HepG2 (cell line): Measurements from ENCODE around the gene RRBP1. TPM values are rescaled to one million over a fixed set of nuclear protein-coding genes. Genes with fewer than 3 reads are reported as not detected.

Experiments used
- ARID3A ChIP-seq: IDR thresholded peaks from 2 replicates; pipeline ENCODE4 v1.6.1; 2012; ENCODE audit warnings: low read depth, low read length, improper control_type of control experiment
- FOSL2 ChIP-seq: sonication (generic); formaldehyde crosslinking; IDR thresholded peaks from 2 replicates; pipeline ENCODE4 v1.4.0; 2020; ENCODE audit warnings: missing genetic modification reagents
- FOXP4 ChIP-seq: sonication (generic); formaldehyde crosslinking; IDR thresholded peaks from 2 replicates; pipeline ENCODE4 v1.4.0; 2020; ENCODE audit warnings: missing genetic modification reagents
- JARID2 ChIP-seq: sonication (generic); formaldehyde crosslinking; IDR thresholded peaks from 2 replicates; pipeline ENCODE4 v1.8.1; 2023; ENCODE audit warnings: missing genetic modification reagents, inconsistent platforms; ENCODE audit not compliant: insufficient replicate concordance
- KDM5A ChIP-seq: fragments of 200-600 bp; sonication (generic); IDR thresholded peaks from 2 replicates; pipeline ENCODE4 v1.7.0; 2018; ENCODE audit warnings: antibody characterized with exemption, mild to moderate bottlenecking, low read length, borderline replicate concordance
- NR2F6 ChIP-seq, 2 experiments: IDR thresholded peaks; 2 replicates each; pipeline ENCODE4 v1.6.1; 2016; ENCODE audit warnings: antibody characterized with exemption in 1 of 2, mild to moderate bottlenecking in 1 of 2
- PHB2 ChIP-seq: fragments of 450-650 bp; IDR thresholded peaks from 2 replicates; pipeline ENCODE4 v1.6.1; 2018; ENCODE audit not compliant: partially characterized antibody
- PTBP1 ChIP-seq: fragments of 200-400 bp; formaldehyde crosslinking; IDR thresholded peaks from 2 replicates; pipeline ENCODE4 v1.6.1; 2018; ENCODE audit warnings: low read length, low read depth; ENCODE audit not compliant: poor library complexity, severe bottlenecking
- SRY ChIP-seq: sonication (generic); formaldehyde crosslinking; IDR thresholded peaks from 2 replicates; pipeline ENCODE4 v1.8.0; 2022; ENCODE audit warnings: mild to moderate bottlenecking, missing genetic modification reagents
- STAG1 ChIP-seq: sonication (generic); formaldehyde crosslinking; IDR thresholded peaks from 2 replicates; pipeline ENCODE4 v1.4.0; 2020; ENCODE audit warnings: missing genetic modification reagents
- TBP ChIP-seq: sonication (generic); formaldehyde crosslinking; IDR thresholded peaks from 2 replicates; pipeline ENCODE4 v1.5.0; 2020; ENCODE audit warnings: missing genetic modification reagents
- ZNF207 ChIP-seq: fragments of 450-650 bp; IDR thresholded peaks from 2 replicates; pipeline ENCODE4 v1.6.1; 2016; ENCODE audit warnings: antibody characterized with exemption, borderline replicate concordance
- ZNF230 ChIP-seq: sonication (generic); formaldehyde crosslinking; IDR thresholded peaks from 2 replicates; pipeline ENCODE4 v1.4.0; 2020; ENCODE audit warnings: mild to moderate bottlenecking, missing genetic modification reagents
- ZNF282 ChIP-seq: fragments of 450-650 bp; IDR thresholded peaks from 2 replicates; pipeline ENCODE4 v1.6.1; 2018; ENCODE audit not compliant: partially characterized antibody
- ZNF550 ChIP-seq: sonication (generic); formaldehyde crosslinking; IDR thresholded peaks from 2 replicates; pipeline ENCODE4 v1.4.0; 2020; ENCODE audit warnings: mild to moderate bottlenecking, missing genetic modification reagents, borderline replicate concordance
- ZNF670 ChIP-seq: sonication (generic); formaldehyde crosslinking; IDR thresholded peaks from 2 replicates; pipeline ENCODE4 v1.8.0; 2022; ENCODE audit warnings: mild to moderate bottlenecking, missing genetic modification reagents, borderline replicate concordance
- ZNF724P ChIP-seq: sonication (generic); formaldehyde crosslinking; IDR thresholded peaks from 2 replicates; pipeline ENCODE4 v1.8.0; 2022; ENCODE audit warnings: missing genetic modification reagents, borderline replicate concordance
- ZNF75D ChIP-seq: sonication (generic); formaldehyde crosslinking; IDR thresholded peaks from 2 replicates; pipeline ENCODE4 v1.8.1; 2023; ENCODE audit warnings: missing genetic modification reagents, mild to moderate bottlenecking, borderline replicate concordance
- ZNF766 ChIP-seq: sonication (generic); formaldehyde crosslinking; IDR thresholded peaks from 2 replicates; pipeline ENCODE4 v1.5.0; 2020; ENCODE audit warnings: missing genetic modification reagents, borderline replicate concordance
- ZSCAN12 ChIP-seq: sonication (generic); formaldehyde crosslinking; IDR thresholded peaks from 2 replicates; pipeline ENCODE4 v1.9.0; 2021; ENCODE audit warnings: mild to moderate bottlenecking, missing genetic modification reagents
- polyA plus RNA-seq, 8 experiments: library from polyadenylated mRNA; depleted of rRNA in 3 of 8; stranded (reverse) in 7 of 8; unstranded in 1 of 8; fragments of >200 nt; fragmentation: Illumina TruSeq in 4 of 8; extraction: Trizol in 4 of 8; gene quantifications; 2 replicates each; pipeline versions ENCODE4 v1.2.1 to v1.2.3, GENCODE V29; 2011 to 2016; ENCODE audit warnings: low read depth in 4 of 8, missing spikeins in 1 of 8, mixed read lengths in 1 of 8; ENCODE audit not compliant: insufficient read depth in 1 of 8
- total RNA-seq, 5 experiments: library from RNA; depleted of rRNA; stranded (reverse); fragments of >200 nt; fragmentation: Illumina TruSeq; extraction: Trizol; gene quantifications; 2 replicates each; pipeline ENCODE4 v1.2.3, GENCODE V29; 2016; ENCODE audit warnings: low read depth in 1 of 5
- TF ChIP-seq, protein P1 (sequence below): sonication (generic); formaldehyde crosslinking; IDR thresholded peaks from 2 replicates; pipeline ENCODE4 v1.4.0; 2020; ENCODE audit warnings: mild to moderate bottlenecking, low read depth, missing genetic modification reagents
- TF ChIP-seq, protein P2 (sequence below): sonication (generic); formaldehyde crosslinking; IDR thresholded peaks from 2 replicates; pipeline ENCODE4 v1.8.1; 2023; ENCODE audit warnings: mild to moderate bottlenecking, missing genetic modification reagents, borderline replicate concordance
- TF ChIP-seq, protein P3 (sequence below): sonication (generic); formaldehyde crosslinking; IDR thresholded peaks from 2 replicates; pipeline ENCODE4 v1.5.1; 2020; ENCODE audit warnings: missing genetic modification reagents, mild to moderate bottlenecking, borderline replicate concordance

RRBP1 gene
- total and polyA plus RNA-seq, 2 of the 13 experiments (the other 11 are each of a cell fraction or from before 2014, with no cell fraction given) = 150 to 222 TPM

DNA sequence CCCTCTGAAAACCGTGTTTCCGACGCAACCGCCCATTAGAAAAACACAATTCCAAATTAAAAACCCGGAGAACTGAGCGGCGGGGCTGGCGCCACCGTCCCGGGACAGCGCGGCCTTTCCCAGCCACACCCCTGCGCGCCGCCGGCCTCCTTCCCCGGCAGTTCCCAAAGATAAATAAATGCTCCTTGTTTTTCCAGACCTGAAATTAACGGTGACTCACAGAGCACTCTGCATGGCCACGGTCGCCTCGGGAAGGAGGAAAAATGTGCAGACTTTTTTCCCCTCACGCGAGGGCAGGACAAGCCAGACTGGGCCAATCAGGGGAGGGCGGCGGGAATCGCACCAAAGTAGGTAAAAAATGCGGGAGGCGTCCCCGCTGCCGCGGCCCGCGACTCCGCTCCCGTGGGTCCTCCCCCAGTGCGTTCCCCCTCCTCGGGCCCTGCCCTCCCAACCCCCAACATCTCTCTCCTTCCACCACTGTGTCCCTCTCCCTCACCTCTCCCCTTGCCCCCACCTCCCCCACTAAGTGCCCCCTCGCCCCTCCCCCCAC lies 113.0 kb downstream of the RRBP1 start (continued):
- TF ChIP-seq, protein P1, sequence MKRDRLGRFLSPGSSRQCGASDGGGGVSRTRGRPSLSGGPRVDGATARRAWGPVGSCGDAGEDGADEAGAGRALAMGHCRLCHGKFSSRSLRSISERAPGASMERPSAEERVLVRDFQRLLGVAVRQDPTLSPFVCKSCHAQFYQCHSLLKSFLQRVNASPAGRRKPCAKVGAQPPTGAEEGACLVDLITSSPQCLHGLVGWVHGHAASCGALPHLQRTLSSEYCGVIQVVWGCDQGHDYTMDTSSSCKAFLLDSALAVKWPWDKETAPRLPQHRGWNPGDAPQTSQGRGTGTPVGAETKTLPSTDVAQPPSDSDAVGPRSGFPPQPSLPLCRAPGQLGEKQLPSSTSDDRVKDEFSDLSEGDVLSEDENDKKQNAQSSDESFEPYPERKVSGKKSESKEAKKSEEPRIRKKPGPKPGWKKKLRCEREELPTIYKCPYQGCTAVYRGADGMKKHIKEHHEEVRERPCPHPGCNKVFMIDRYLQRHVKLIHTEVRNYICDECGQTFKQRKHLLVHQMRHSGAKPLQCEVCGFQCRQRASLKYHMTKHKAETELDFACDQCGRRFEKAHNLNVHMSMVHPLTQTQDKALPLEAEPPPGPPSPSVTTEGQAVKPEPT (CRISPR knock-in tag) = no peak
- no peak for TF ChIP-seq TBP
- no peak for TF ChIP-seq ZNF724P (CRISPR knock-in tag)
- TF ChIP-seq STAG1 (CRISPR knock-in tag) = 0 out of 2 replicates have a peak, but pooled peaks have one; percentile 9
- 0 out of 2 replicates have a peak, but pooled peaks have one; percentile 46 for TF ChIP-seq ZSCAN12 (CRISPR knock-in tag)
- TF ChIP-seq SRY = 0 out of 2 replicates have a peak, but pooled peaks have one; percentile 4
- no peak for TF ChIP-seq ZNF282
- peak; percentile 13; the same call in 1 of the 2 replicates for TF ChIP-seq ARID3A
- 0 out of 2 replicates have a peak, but pooled peaks have one; percentile 58 for TF ChIP-seq ZNF766
- TF ChIP-seq ZNF550 = no peak
- peak; percentile 80; the same call in 1 of the 2 replicates for TF ChIP-seq ZNF230
- TF ChIP-seq, protein P2, sequence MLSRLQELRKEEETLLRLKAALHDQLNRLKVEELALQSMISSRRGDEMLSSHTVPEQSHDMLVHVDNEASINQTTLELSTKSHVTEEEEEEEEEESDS (CRISPR knock-in tag) = no peak
- peak; percentile 63 for TF ChIP-seq PTBP1
- no peak for TF ChIP-seq JARID2 (CRISPR knock-in tag)
- TF ChIP-seq, protein P3, sequence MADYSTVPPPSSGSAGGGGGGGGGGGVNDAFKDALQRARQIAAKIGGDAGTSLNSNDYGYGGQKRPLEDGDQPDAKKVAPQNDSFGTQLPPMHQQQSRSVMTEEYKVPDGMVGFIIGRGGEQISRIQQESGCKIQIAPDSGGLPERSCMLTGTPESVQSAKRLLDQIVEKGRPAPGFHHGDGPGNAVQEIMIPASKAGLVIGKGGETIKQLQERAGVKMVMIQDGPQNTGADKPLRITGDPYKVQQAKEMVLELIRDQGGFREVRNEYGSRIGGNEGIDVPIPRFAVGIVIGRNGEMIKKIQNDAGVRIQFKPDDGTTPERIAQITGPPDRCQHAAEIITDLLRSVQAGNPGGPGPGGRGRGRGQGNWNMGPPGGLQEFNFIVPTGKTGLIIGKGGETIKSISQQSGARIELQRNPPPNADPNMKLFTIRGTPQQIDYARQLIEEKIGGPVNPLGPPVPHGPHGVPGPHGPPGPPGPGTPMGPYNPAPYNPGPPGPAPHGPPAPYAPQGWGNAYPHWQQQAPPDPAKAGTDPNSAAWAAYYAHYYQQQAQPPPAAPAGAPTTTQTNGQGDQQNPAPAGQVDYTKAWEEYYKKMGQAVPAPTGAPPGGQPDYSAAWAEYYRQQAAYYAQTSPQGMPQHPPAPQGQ (CRISPR knock-in tag) = no peak
- no peak for TF ChIP-seq ZNF670 (CRISPR knock-in tag)
- no peak for TF ChIP-seq ZNF207
- no peak for TF ChIP-seq KDM5A
- no peak for TF ChIP-seq ZNF75D (CRISPR knock-in tag)
- peak; percentile 71 for TF ChIP-seq FOXP4 (CRISPR knock-in tag)
- TF ChIP-seq FOSL2 (CRISPR knock-in tag) = peak; percentile 94
- TF ChIP-seq PHB2 = no peak
- no peak for TF ChIP-seq NR2F6 (IDR thresholded peaks at IDR 0.05)
- TF ChIP-seq NR2F6 (CRISPR knock-in tag; IDR thresholded peaks at IDR 0.05) = 0 out of 2 replicates have a peak, but pooled peaks have one; percentile 10
